ENCODE data around the gene CTR9.

DNA sequence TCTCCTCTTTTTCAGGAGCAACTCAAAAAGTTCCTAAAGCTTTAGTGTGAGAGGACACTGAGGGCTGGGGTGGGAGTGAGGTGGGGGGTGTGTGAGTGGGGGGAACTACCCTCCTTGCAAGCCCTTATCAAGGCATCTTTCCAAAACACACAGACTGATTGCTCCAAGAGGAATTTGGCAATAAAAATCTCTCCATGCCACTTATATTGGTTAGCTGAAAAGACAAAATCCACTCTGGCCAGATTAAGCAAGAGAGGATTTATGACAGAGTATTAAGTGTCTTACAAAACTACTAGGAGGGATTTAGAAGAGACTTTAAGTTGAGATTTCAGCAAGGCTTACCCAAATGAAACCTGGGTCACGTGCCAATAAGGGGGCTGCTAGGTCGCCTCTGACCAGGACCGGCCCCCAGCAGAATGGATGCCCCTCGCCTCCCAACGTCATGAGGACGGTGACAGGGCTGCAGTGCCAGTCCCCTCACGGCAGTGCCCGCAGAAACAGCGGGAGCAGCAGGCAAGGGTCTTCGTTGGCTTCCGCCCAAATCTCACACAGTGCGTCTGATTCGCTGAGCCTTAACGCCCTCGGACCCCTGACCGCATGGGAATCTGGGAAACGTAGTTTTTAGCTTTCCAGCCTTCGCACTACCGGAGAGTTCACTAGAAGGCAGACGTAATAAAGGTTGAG lies 22.1 kb upstream of the CTR9 start:
- TF ChIP-seq, protein P1, sequence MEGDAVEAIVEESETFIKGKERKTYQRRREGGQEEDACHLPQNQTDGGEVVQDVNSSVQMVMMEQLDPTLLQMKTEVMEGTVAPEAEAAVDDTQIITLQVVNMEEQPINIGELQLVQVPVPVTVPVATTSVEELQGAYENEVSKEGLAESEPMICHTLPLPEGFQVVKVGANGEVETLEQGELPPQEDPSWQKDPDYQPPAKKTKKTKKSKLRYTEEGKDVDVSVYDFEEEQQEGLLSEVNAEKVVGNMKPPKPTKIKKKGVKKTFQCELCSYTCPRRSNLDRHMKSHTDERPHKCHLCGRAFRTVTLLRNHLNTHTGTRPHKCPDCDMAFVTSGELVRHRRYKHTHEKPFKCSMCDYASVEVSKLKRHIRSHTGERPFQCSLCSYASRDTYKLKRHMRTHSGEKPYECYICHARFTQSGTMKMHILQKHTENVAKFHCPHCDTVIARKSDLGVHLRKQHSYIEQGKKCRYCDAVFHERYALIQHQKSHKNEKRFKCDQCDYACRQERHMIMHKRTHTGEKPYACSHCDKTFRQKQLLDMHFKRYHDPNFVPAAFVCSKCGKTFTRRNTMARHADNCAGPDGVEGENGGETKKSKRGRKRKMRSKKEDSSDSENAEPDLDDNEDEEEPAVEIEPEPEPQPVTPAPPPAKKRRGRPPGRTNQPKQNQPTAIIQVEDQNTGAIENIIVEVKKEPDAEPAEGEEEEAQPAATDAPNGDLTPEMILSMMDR (IDR thresholded peaks at IDR 0.05; ENCODE audit: low read length) = no peak
- TF ChIP-seq EZH2phosphoT487 (IDR thresholded peaks at IDR 0.05; ENCODE audit: low read length) (no peak), EZH2 (optimal IDR thresholded peaks at IDR 0.05; ENCODE audit: low read depth, low read length) (no peak)
